ENCODE data around the gene RAB6B.

Gene RAB6B

GRCh38 chr3:133863911-133864310 lies 31.8 kb downstream of the RAB6B start:
- ChIA-PET POLR2A (no interaction called here), CTCF (interaction anchor here (1.1 to 1.8 kb wide), 2 partner anchors 25 to 64 kb away, joined by 4 to 7 read pairs; no protein-coding TSS in a partner anchor)
- peaks cover 0 to 4% (median 0%) of the 10 kb centered on the region in 4 experiments for H3K4me1 ChIP-seq (ENCODE audit: control extremely low read depth in 1 of 4, control insufficient read depth in 4 of 4, insufficient read depth in 4 of 4, low read length in 3 of 4)
- no peaks in the 10 kb centered on the region for H3K27me3 ChIP-seq (replicated peaks in 2 of 5; ENCODE audit: control insufficient read depth in 4 of 5, insufficient read depth in 5 of 5, low read length in 4 of 5)
- H3K27ac ChIP-seq (ENCODE audit: insufficient read depth in 1 of 2, low read depth in 1 of 2, low read length in 2 of 2, poor library complexity in 1 of 2, severe bottlenecking in 2 of 2): no peak overlapping the region
- no peak overlapping the region for H3K4me3 ChIP-seq (ENCODE audit: control insufficient read depth in 1 of 7, extremely low read depth in 1 of 7, insufficient read depth in 4 of 7, low read depth in 2 of 7, low read length in 6 of 7)
- DNase-seq: peak in 2 of 3 donors; percentile 36 to 73
- no peaks in the 10 kb centered on the region for H3K36me3 ChIP-seq (ENCODE audit: control insufficient read depth in 4 of 4, insufficient read depth in 4 of 4, low read length in 3 of 4)
- H3K9me3 ChIP-seq (ENCODE audit: control extremely low read depth in 1 of 5, control insufficient read depth in 4 of 5, insufficient read depth in 2 of 5, low read depth in 1 of 5, low read length in 4 of 5): no peaks in the 10 kb centered on the region
- WGBS (ENCODE audit: insufficient coverage): 64% methylated on average over 2 of the region's 11 CpGs

- H3K4me3 ChIP-seq (ENCODE audit: control insufficient read depth in 1 of 7, extremely low read depth in 1 of 7, insufficient read depth in 4 of 7, low read depth in 2 of 7, low read length in 6 of 7): no peak overlapping the region
- H3K9me3 ChIP-seq (ENCODE audit: control extremely low read depth in 1 of 5, control insufficient read depth in 4 of 5, insufficient read depth in 2 of 5, low read depth in 1 of 5, low read length in 4 of 5): no peaks in the 10 kb centered on the region
- WGBS (ENCODE audit: insufficient coverage): 93% methylated on average over 4 of the region's 4 CpGs
- H3K27ac ChIP-seq (ENCODE audit: insufficient read depth in 1 of 2, low read depth in 1 of 2, low read length in 2 of 2, poor library complexity in 1 of 2, severe bottlenecking in 2 of 2): no peak overlapping the region
- DNase-seq: no peak
- no peaks in the 10 kb centered on the region for H3K27me3 ChIP-seq (replicated peaks in 2 of 5; ENCODE audit: control insufficient read depth in 4 of 5, insufficient read depth in 5 of 5, low read length in 4 of 5)
- peaks cover 0 to 13% (median 5%) of the 10 kb centered on the region in 4 experiments for H3K4me1 ChIP-seq (ENCODE audit: control extremely low read depth in 1 of 4, control insufficient read depth in 4 of 4, insufficient read depth in 4 of 4, low read length in 3 of 4)
- ChIA-PET CTCF (interaction anchor here (0.9 kb wide), 1 partner anchor 13 kb away, joined by 3 read pairs; no protein-coding TSS in a partner anchor), POLR2A (no interaction called here)
- H3K36me3 ChIP-seq (ENCODE audit: control insufficient read depth in 4 of 4, insufficient read depth in 4 of 4, low read length in 3 of 4): no peaks in the 10 kb centered on the region
Measured at GRCh38 chr3:133862161-133862560, 33.5 kb downstream of the RAB6B start.

GRCh38 chr3:133860519-133860918 lies 35.2 kb downstream of the RAB6B start:
- ChIA-PET CTCF (no interaction called here), POLR2A (no interaction called here)
- no peaks in the 10 kb centered on the region for H3K36me3 ChIP-seq (ENCODE audit: control insufficient read depth in 4 of 4, insufficient read depth in 4 of 4, low read length in 3 of 4)
- WGBS (ENCODE audit: insufficient coverage): 91% methylated on average over 4 of the region's 5 CpGs
- no peaks in the 10 kb centered on the region for H3K27me3 ChIP-seq (replicated peaks in 2 of 5; ENCODE audit: control insufficient read depth in 4 of 5, insufficient read depth in 5 of 5, low read length in 4 of 5)
- DNase-seq: no peak
- H3K4me1 ChIP-seq (ENCODE audit: control extremely low read depth in 1 of 4, control insufficient read depth in 4 of 4, insufficient read depth in 4 of 4, low read length in 3 of 4): peaks cover 0 to 12% (median 5%) of the 10 kb centered on the region in 4 experiments
- H3K9me3 ChIP-seq (ENCODE audit: control extremely low read depth in 1 of 5, control insufficient read depth in 4 of 5, insufficient read depth in 2 of 5, low read depth in 1 of 5, low read length in 4 of 5): no peaks in the 10 kb centered on the region
- no peak overlapping the region for H3K4me3 ChIP-seq (ENCODE audit: control insufficient read depth in 1 of 7, extremely low read depth in 1 of 7, insufficient read depth in 4 of 7, low read depth in 2 of 7, low read length in 6 of 7)
- no peak overlapping the region for H3K27ac ChIP-seq (ENCODE audit: insufficient read depth in 1 of 2, low read depth in 1 of 2, low read length in 2 of 2, poor library complexity in 1 of 2, severe bottlenecking in 2 of 2)

- WGBS (ENCODE audit: insufficient coverage): 86% methylated on average over 10 of the region's 12 CpGs
- H3K27me3 ChIP-seq (replicated peaks in 2 of 5; ENCODE audit: control insufficient read depth in 4 of 5, insufficient read depth in 5 of 5, low read length in 4 of 5): no peaks in the 10 kb centered on the region
- no peaks in the 10 kb centered on the region for H3K36me3 ChIP-seq (ENCODE audit: control insufficient read depth in 4 of 4, insufficient read depth in 4 of 4, low read length in 3 of 4)
- no peaks in the 10 kb centered on the region for H3K9me3 ChIP-seq (ENCODE audit: control extremely low read depth in 1 of 5, control insufficient read depth in 4 of 5, insufficient read depth in 2 of 5, low read depth in 1 of 5, low read length in 4 of 5)
- DNase-seq: no peak
- POLR2A ChIA-PET: no interaction called here
- no peak overlapping the region for H3K4me3 ChIP-seq (ENCODE audit: control insufficient read depth in 1 of 7, extremely low read depth in 1 of 7, insufficient read depth in 4 of 7, low read depth in 2 of 7, low read length in 6 of 7)
- peaks cover 0 to 12% (median 5%) of the 10 kb centered on the region in 4 experiments for H3K4me1 ChIP-seq (ENCODE audit: control extremely low read depth in 1 of 4, control insufficient read depth in 4 of 4, insufficient read depth in 4 of 4, low read length in 3 of 4)
- CTCF ChIA-PET: interaction anchor here (1.4 to 1.5 kb wide), 2 partner anchors 16 to 68 kb away, joined by 3 read pairs; no protein-coding TSS in a partner anchor
- H3K27ac ChIP-seq (ENCODE audit: insufficient read depth in 1 of 2, low read depth in 1 of 2, low read length in 2 of 2, poor library complexity in 1 of 2, severe bottlenecking in 2 of 2): no peak overlapping the region
Measured at GRCh38 chr3:133859381-133860234, 36.1 kb downstream of the RAB6B start.

GRCh38 chr3:133857767-133858166 lies 37.9 kb downstream of the RAB6B start:
- Histone ChIP-seq H3K27ac (ENCODE audit: insufficient read depth in 1 of 2, low read depth in 1 of 2, low read length in 2 of 2, poor library complexity in 1 of 2, severe bottlenecking in 2 of 2) (no peak overlapping the region), H3K27me3 (replicated peaks in 2 of 5; ENCODE audit: control insufficient read depth in 4 of 5, insufficient read depth in 5 of 5, low read length in 4 of 5) (no peaks in the 10 kb centered on the region), H3K9me3 (ENCODE audit: control extremely low read depth in 1 of 5, control insufficient read depth in 4 of 5, insufficient read depth in 2 of 5, low read depth in 1 of 5, low read length in 4 of 5) (no peaks in the 10 kb centered on the region), H3K36me3 (ENCODE audit: control insufficient read depth in 4 of 4, insufficient read depth in 4 of 4, low read length in 3 of 4) (no peaks in the 10 kb centered on the region), H3K4me3 (ENCODE audit: control insufficient read depth in 1 of 7, extremely low read depth in 1 of 7, insufficient read depth in 4 of 7, low read depth in 2 of 7, low read length in 6 of 7) (no peak overlapping the region), H3K4me1 (ENCODE audit: control extremely low read depth in 1 of 4, control insufficient read depth in 4 of 4, insufficient read depth in 4 of 4, low read length in 3 of 4) (peaks cover 0 to 12% (median 5%) of the 10 kb centered on the region in 4 experiments)
- peak in 1 of 3 donors; percentile 30 for DNase-seq
- ChIA-PET POLR2A (no interaction called here), CTCF (interaction anchor here (1.2 to 1.4 kb wide), 2 partner anchors 18 to 72 kb away, joined by 3 read pairs; no protein-coding TSS in a partner anchor)
- whole genome bisulfite sequencing (ENCODE audit: insufficient coverage): 53% methylated on average over 5 of the region's 8 CpGs

GRCh38 chr3:133856316-133856715 lies 39.4 kb downstream of the RAB6B start:
- ChIA-PET POLR2A (no interaction called here), CTCF (interaction anchor here (2.0 kb wide), 1 partner anchor 19 kb away, joined by 4 read pairs; no protein-coding TSS in a partner anchor)
- Histone ChIP-seq H3K4me1 (ENCODE audit: control extremely low read depth in 1 of 4, control insufficient read depth in 4 of 4, insufficient read depth in 4 of 4, low read length in 3 of 4) (peaks cover 0 to 12% (median 5%) of the 10 kb centered on the region in 4 experiments), H3K36me3 (ENCODE audit: control insufficient read depth in 4 of 4, insufficient read depth in 4 of 4, low read length in 3 of 4) (no peaks in the 10 kb centered on the region), H3K27ac (ENCODE audit: insufficient read depth in 1 of 2, low read depth in 1 of 2, low read length in 2 of 2, poor library complexity in 1 of 2, severe bottlenecking in 2 of 2) (no peak overlapping the region), H3K9me3 (ENCODE audit: control extremely low read depth in 1 of 5, control insufficient read depth in 4 of 5, insufficient read depth in 2 of 5, low read depth in 1 of 5, low read length in 4 of 5) (no peaks in the 10 kb centered on the region), H3K27me3 (replicated peaks in 2 of 5; ENCODE audit: control insufficient read depth in 4 of 5, insufficient read depth in 5 of 5, low read length in 4 of 5) (no peaks in the 10 kb centered on the region), H3K4me3 (ENCODE audit: control insufficient read depth in 1 of 7, extremely low read depth in 1 of 7, insufficient read depth in 4 of 7, low read depth in 2 of 7, low read length in 6 of 7) (no peak overlapping the region)
- 100% methylated on average over 2 of the region's 2 CpGs for WGBS (ENCODE audit: insufficient coverage)
- DNase-seq: no peak

GRCh38 chr3:133855772-133856171 lies 39.9 kb downstream of the RAB6B start:
- H3K4me1 ChIP-seq (ENCODE audit: control extremely low read depth in 1 of 4, control insufficient read depth in 4 of 4, insufficient read depth in 4 of 4, low read length in 3 of 4): peaks cover 0 to 12% (median 5%) of the 10 kb centered on the region in 4 experiments
- H3K36me3 ChIP-seq (ENCODE audit: control insufficient read depth in 4 of 4, insufficient read depth in 4 of 4, low read length in 3 of 4): no peaks in the 10 kb centered on the region
- ChIA-PET POLR2A (no interaction called here), CTCF (interaction anchor here (1.1 to 2.0 kb wide), 2 partner anchors 19 to 31 kb away, joined by 3 to 4 read pairs; no protein-coding TSS in a partner anchor)
- DNase-seq: no peak
- no peaks in the 10 kb centered on the region for H3K27me3 ChIP-seq (replicated peaks in 2 of 5; ENCODE audit: control insufficient read depth in 4 of 5, insufficient read depth in 5 of 5, low read length in 4 of 5)
- H3K4me3 ChIP-seq (ENCODE audit: control insufficient read depth in 1 of 7, extremely low read depth in 1 of 7, insufficient read depth in 4 of 7, low read depth in 2 of 7, low read length in 6 of 7): no peak overlapping the region
- no CpG with 5 or more reads among the region's 6 CpGs for WGBS (ENCODE audit: insufficient coverage)
- no peak overlapping the region for H3K27ac ChIP-seq (ENCODE audit: insufficient read depth in 1 of 2, low read depth in 1 of 2, low read length in 2 of 2, poor library complexity in 1 of 2, severe bottlenecking in 2 of 2)
- no peaks in the 10 kb centered on the region for H3K9me3 ChIP-seq (ENCODE audit: control extremely low read depth in 1 of 5, control insufficient read depth in 4 of 5, insufficient read depth in 2 of 5, low read depth in 1 of 5, low read length in 4 of 5)
